H1 (cell line): Measurements from ENCODE around the gene LURAP1L. TPM values are rescaled to one million over a fixed set of nuclear protein-coding genes. Genes with fewer than 3 reads are reported as not detected.

Experiments used
- CTCF ChIA-PET: fragments of 300-600 bp; sonication (Branson Sonifier 250); formaldehyde crosslinking; loops from one replicate; lab custom pipeline; 2021; ENCODE audit not compliant: partially characterized antibody; lab: Charles Lee
- POLR2A ChIA-PET: fragments of 300-600 bp; sonication (Branson Sonifier 250); formaldehyde crosslinking; loops from one replicate; lab custom pipeline; 2021; ENCODE audit warnings: inconsistent platforms; ENCODE audit not compliant: partially characterized antibody; lab: Charles Lee
- DNase-seq, 2 experiments: peaks; one replicate each; pipeline versions ENCODE4 v3.0.0 to v3.0.0-alpha.2; 2010 to 2022; ENCODE audit warnings: low spot score in 2 of 2, low read depth in 1 of 2, mixed read lengths in 1 of 2
- FAIRE-seq: peaks from 2 replicates; lab custom pipeline; 2011; peaks lifted over from hg19 to GRCh38; lab: Jason Lieb, UNC
- H2AFZ ChIP-seq: 2 replicates; pipeline ENCODE4 v1.8.1; 2012; ENCODE audit warnings: low read length, inconsistent platforms
- H2AK5ac ChIP-seq: 2 replicates; pipeline ENCODE4 v1.6.1; 2013; ENCODE audit warnings: low read depth, low read length
- H2BK120ac ChIP-seq: replicated peaks from 2 replicates; pipeline ENCODE3; 2013; ENCODE audit warnings: low read depth, low read length, inconsistent platforms
- H2BK12ac ChIP-seq: 2 replicates; pipeline ENCODE4 v1.6.1; 2013; ENCODE audit warnings: low read depth, low read length
- H2BK15ac ChIP-seq: 2 replicates; pipeline ENCODE4 v1.6.1; 2013; ENCODE audit warnings: low read length
- H2BK20ac ChIP-seq: 2 replicates; pipeline ENCODE4 v1.6.1; 2013; ENCODE audit warnings: low read length
- H2BK5ac ChIP-seq: 2 replicates; pipeline ENCODE4 v1.6.1; 2013; ENCODE audit warnings: low read depth, low read length
- H3K14ac ChIP-seq: 2 replicates; pipeline ENCODE4 v1.6.1; 2013; ENCODE audit warnings: inconsistent platforms; ENCODE audit not compliant: insufficient read length
- H3K18ac ChIP-seq: 2 replicates; pipeline ENCODE4 v1.6.1; 2013; ENCODE audit warnings: low read length; ENCODE audit errors: extremely low read depth
- H3K23ac ChIP-seq: 2 replicates; pipeline ENCODE4 v1.6.1; 2013; ENCODE audit warnings: inconsistent platforms; ENCODE audit not compliant: insufficient read length
- H3K23me2 ChIP-seq: 2 replicates; pipeline ENCODE4 v1.6.1; 2013; ENCODE audit warnings: low read depth, low read length
- H3K27ac ChIP-seq: 2 replicates; pipeline ENCODE4 v1.6.1; 2011; ENCODE audit warnings: low read depth, low read length, inconsistent platforms
- H3K27me3 ChIP-seq, 4 experiments: replicated peaks in 1 of 4; 1 replicate in 1 of 4; 2 replicates in 3 of 4; pipeline versions ENCODE4 v1.6.1 to v1.8.1; 2011 to 2013; ENCODE audit warnings: low read length in 3 of 4, mild to moderate bottlenecking in 3 of 4, inconsistent platforms in 2 of 4, mixed read lengths in 2 of 4, moderate library complexity in 1 of 4; ENCODE audit not compliant: control insufficient read depth in 3 of 4, insufficient read depth in 3 of 4; ENCODE audit errors: extremely low read depth in 1 of 4
- H3K36me3 ChIP-seq, 4 experiments: 2 replicates each; pipeline versions ENCODE4 v1.6.1 to v1.8.1; 2011 to 2013; ENCODE audit warnings: mild to moderate bottlenecking in 4 of 4, low read length in 3 of 4, moderate library complexity in 2 of 4, control low read depth in 1 of 4, inconsistent platforms in 1 of 4; ENCODE audit not compliant: insufficient read depth in 4 of 4, control insufficient read depth in 2 of 4
- H3K4ac ChIP-seq: replicated peaks from 2 replicates; pipeline ENCODE3; 2013; ENCODE audit warnings: low read length, low read depth, mixed read lengths, inconsistent platforms; ENCODE audit not compliant: insufficient read length
- H3K4me1 ChIP-seq, 4 experiments: replicated peaks in 1 of 4; 1 replicate in 1 of 4; 2 replicates in 3 of 4; pipeline versions ENCODE4 v1.6.1 to v1.8.1; 2011 to 2013; ENCODE audit warnings: low read length in 3 of 4, inconsistent platforms in 2 of 4, mixed read lengths in 1 of 4; ENCODE audit not compliant: insufficient read depth in 4 of 4, control insufficient read depth in 3 of 4
- H3K4me2 ChIP-seq, 2 experiments: 2 replicates each; pipeline versions ENCODE4 v1.6.1 to v1.8.1; 2011 to 2013; ENCODE audit warnings: low read depth in 2 of 2, low read length in 2 of 2, control low read depth in 1 of 2, inconsistent platforms in 1 of 2, mild to moderate bottlenecking in 1 of 2; ENCODE audit not compliant: insufficient read depth in 1 of 2
- H3K4me3 ChIP-seq, 4 experiments: fragments of 200-600, 300-600 bp in 1 of 4; sonication (generic), shearing (Covaris generic), sonication (Bioruptor Twin) in 1 of 4; 2 replicates each; pipeline versions ENCODE4 v1.5.1 to v1.8.1; 2011 to 2016; ENCODE audit warnings: low read length in 4 of 4, low read depth in 3 of 4, control low read depth in 2 of 4, inconsistent platforms in 2 of 4, mild to moderate bottlenecking in 2 of 4, mixed read lengths in 1 of 4, moderate library complexity in 1 of 4; ENCODE audit not compliant: insufficient read depth in 2 of 4; ENCODE audit errors: extremely low read depth in 1 of 4
- H3K56ac ChIP-seq: replicated peaks from 2 replicates; pipeline ENCODE3; 2013; ENCODE audit warnings: low read depth, mild to moderate bottlenecking, mixed read lengths, low read length, inconsistent platforms; ENCODE audit not compliant: insufficient read length
- H3K79me1 ChIP-seq: 2 replicates; pipeline ENCODE4 v1.6.1; 2013; ENCODE audit warnings: low read depth, low read length, control low read depth
- H3K79me2 ChIP-seq, 2 experiments: 2 replicates each; pipeline versions ENCODE4 v1.6.1 to v1.8.1; 2012 to 2013; ENCODE audit warnings: low read length in 2 of 2, mild to moderate bottlenecking in 2 of 2, inconsistent platforms in 1 of 2; ENCODE audit not compliant: insufficient read depth in 2 of 2, control insufficient read depth in 1 of 2
- H3K9ac ChIP-seq, 4 experiments: replicated peaks in 1 of 4; 1 replicate in 1 of 4; 2 replicates in 3 of 4; pipeline versions ENCODE4 v1.6.1 to v1.8.1; 2011 to 2013; ENCODE audit warnings: low read depth in 3 of 4, low read length in 3 of 4, control low read depth in 2 of 4, mild to moderate bottlenecking in 2 of 4, moderate library complexity in 2 of 4, inconsistent platforms in 1 of 4; ENCODE audit errors: extremely low read depth in 1 of 4
- H3K9me3 ChIP-seq, 2 experiments: 2 replicates each; pipeline versions ENCODE4 v1.6.1 to v1.8.1; 2012 to 2013; ENCODE audit warnings: mild to moderate bottlenecking in 2 of 2, moderate library complexity in 2 of 2, control low read depth in 1 of 2, inconsistent platforms in 1 of 2, low read depth in 1 of 2, low read length in 1 of 2, mixed read lengths in 1 of 2; ENCODE audit not compliant: insufficient read depth in 2 of 2
- H4K20me1 ChIP-seq, 2 experiments: replicated peaks in 1 of 2; 2 replicates each; pipeline versions ENCODE3 to v1.8.1; 2011 to 2013; ENCODE audit warnings: inconsistent platforms in 2 of 2, low read length in 2 of 2, mild to moderate bottlenecking in 1 of 2; ENCODE audit not compliant: insufficient read depth in 2 of 2, control insufficient read depth in 1 of 2
- H4K5ac ChIP-seq: 2 replicates; pipeline ENCODE4 v1.6.1; 2013; ENCODE audit warnings: low read length, low read depth, mixed read lengths, inconsistent platforms; ENCODE audit not compliant: insufficient read length
- H4K8ac ChIP-seq: 2 replicates; pipeline ENCODE4 v1.8.0; 2013; ENCODE audit warnings: mild to moderate bottlenecking, moderate library complexity, low read length, inconsistent platforms; ENCODE audit not compliant: insufficient read depth; ENCODE audit errors: extremely low read depth
- H4K91ac ChIP-seq: replicated peaks from 2 replicates; pipeline ENCODE3; 2013; ENCODE audit warnings: low read length, mixed read lengths, inconsistent platforms; ENCODE audit not compliant: insufficient read length
- ATF3 ChIP-seq: IDR thresholded peaks from 2 replicates; pipeline ENCODE4 v1.6.1; 2011; ENCODE audit warnings: low read depth, mild to moderate bottlenecking, low read length; ENCODE audit not compliant: insufficient read depth
- CEBPB ChIP-seq: IDR thresholded peaks from 2 replicates; pipeline ENCODE4 v1.6.1; 2012; ENCODE audit warnings: low read depth, low read length
- CHD1 ChIP-seq: IDR thresholded peaks from 2 replicates; pipeline ENCODE4 v1.6.1; 2012; ENCODE audit warnings: low read depth, low read length, improper control_type of control experiment
- CHD2 ChIP-seq: IDR thresholded peaks from 2 replicates; pipeline ENCODE4 v1.6.1; 2012; ENCODE audit warnings: low read length, improper control_type of control experiment
- CREB1 ChIP-seq: IDR thresholded peaks from 2 replicates; pipeline ENCODE4 v1.6.1; 2012; ENCODE audit warnings: inconsistent platforms
- EGR1 ChIP-seq: IDR thresholded peaks from 2 replicates; pipeline ENCODE4 v1.6.1; 2011; ENCODE audit warnings: low read depth, low read length, borderline replicate concordance
- JUND ChIP-seq: IDR thresholded peaks from 2 replicates; pipeline ENCODE4 v1.6.1; 2011; ENCODE audit warnings: mild to moderate bottlenecking, improper control_type of control experiment, low read length
- KDM4A ChIP-seq: IDR thresholded peaks from one replicate; pipeline ENCODE4 v1.7.1; 2012; ENCODE audit warnings: low read depth, mild to moderate bottlenecking, moderate library complexity, low read length, inconsistent platforms; ENCODE audit not compliant: severe bottlenecking
- MAFK ChIP-seq: IDR thresholded peaks from 2 replicates; pipeline ENCODE4 v1.6.1; 2012; ENCODE audit warnings: low read depth, mild to moderate bottlenecking, improper control_type of control experiment, low read length
- NANOG ChIP-seq: IDR thresholded peaks from 2 replicates; pipeline ENCODE4 v1.6.1; 2011; ENCODE audit warnings: low read length, low read depth, mild to moderate bottlenecking, inconsistent platforms; ENCODE audit not compliant: insufficient read depth, poor library complexity, severe bottlenecking
- POU5F1 ChIP-seq: IDR thresholded peaks from 2 replicates; pipeline ENCODE4 v1.6.1; 2011; ENCODE audit warnings: low read depth, mild to moderate bottlenecking, low read length, moderate library complexity
- RXRA ChIP-seq: IDR thresholded peaks from 2 replicates; pipeline ENCODE4 v1.6.1; 2011; ENCODE audit warnings: low read depth, mild to moderate bottlenecking, low read length, moderate library complexity; ENCODE audit not compliant: insufficient read depth
- SP1 ChIP-seq: IDR thresholded peaks from 2 replicates; pipeline ENCODE4 v1.6.1; 2011; ENCODE audit warnings: low read depth, low read length
- TBP ChIP-seq: IDR thresholded peaks from 2 replicates; pipeline ENCODE4 v1.6.1; 2011; ENCODE audit warnings: low read depth, low read length, improper control_type of control experiment
- WGBS, 2 experiments: shearing (Covaris generic) in 1 of 2; methylation state at CpG; one replicate each; pipeline versions ENCODE4 v1.1.6 to v1.1.7; 2013 to 2015; ENCODE audit warnings: low lambda C conversion rate in 2 of 2, mixed read lengths in 2 of 2, inconsistent platforms in 1 of 2, low coverage in 1 of 2, missing lambda C conversion rate in 1 of 2; ENCODE audit not compliant: insufficient replicate concordance in 2 of 2, insufficient coverage in 1 of 2, insufficient read length in 1 of 2; ENCODE audit errors: extremely low coverage in 1 of 2, missing lambda C conversion rate in 1 of 2; 5-methylcytosine and 5-hydroxymethylcytosine counted together
- polyA plus RNA-seq, 7 experiments: library from polyadenylated mRNA; depleted of rRNA in 3 of 7; stranded (reverse) in 5 of 7; unstranded in 2 of 7; fragments of >200 nt in 5 of 7; fragments of 200-250 nt in 2 of 7; gene quantifications; 1 replicate in 5 of 7; 2 replicates in 1 of 7; 4 replicates in 1 of 7; pipeline versions ENCODE4 v1.2.1 to v1.2.3, GENCODE V29; 2011 to 2013; ENCODE audit warnings: missing spikeins in 2 of 7, mixed read lengths in 2 of 7
- total RNA-seq: library from RNA; stranded (reverse); fragmentation: NEBNext Ultra II Directional; extraction: Animal tissue kit (Norgen Biotek cat#: 25700); gene quantifications from 2 replicates; pipeline ENCODE4 v1.2.1, GENCODE V29; 2021

Gene LURAP1L
- total and polyA plus RNA-seq, 2 of the 8 experiments (the other 6 are each of a cell fraction or from before 2014, with no cell fraction given), result 0.63 to 1.2 TPM

- H3K27ac ChIP-seq, result no peak overlapping the region
- no peaks in the 10 kb centered on the region for H3K27me3 ChIP-seq
- no peak overlapping the region for H2BK15ac ChIP-seq
- ChIA-PET CTCF (interaction anchor here (0.6 kb wide), 1 partner anchor 116 kb away, joined by 4 read pairs; no protein-coding TSS in a partner anchor), POLR2A (no interaction called here)
- no peak overlapping the region for H3K14ac ChIP-seq
- no peak overlapping the region for H2BK120ac ChIP-seq
- no peak overlapping the region for H3K56ac ChIP-seq
- H3K23ac ChIP-seq, result no peak overlapping the region
- H4K20me1 ChIP-seq, result no peaks in the 10 kb centered on the region
- no peaks in the 10 kb centered on the region for H3K36me3 ChIP-seq
- H3K4me1 ChIP-seq, result no peaks in the 10 kb centered on the region; a peak in 1 of 7 replicates
- no peaks in the 10 kb centered on the region for H3K79me2 ChIP-seq
- H2BK5ac ChIP-seq, result no peak overlapping the region
- no peak overlapping the region for H3K9ac ChIP-seq
- no peaks in the 10 kb centered on the region for H3K9me3 ChIP-seq
- no peak overlapping the region for H4K5ac ChIP-seq
- FAIRE-seq (no peak), DNase-seq (no peak)
- H3K79me1 ChIP-seq, result no peaks in the 10 kb centered on the region
- 89% methylated on average over 1 of the region's 1 CpG; no CpG with 5 or more reads in 1 of the 2 experiments for WGBS, 2 experiments
- no peak overlapping the region for H3K4me3 ChIP-seq
- no peak overlapping the region for H4K8ac ChIP-seq
- H4K91ac ChIP-seq, result no peak overlapping the region
- H2AFZ ChIP-seq, result no peak overlapping the region
- no peak overlapping the region for H3K4me2 ChIP-seq
- H2BK12ac ChIP-seq, result no peak overlapping the region
- H2BK20ac ChIP-seq, result no peak overlapping the region
- no peak overlapping the region for H3K18ac ChIP-seq
- no peak overlapping the region for H2AK5ac ChIP-seq
- no peaks in the 10 kb centered on the region for H3K23me2 ChIP-seq
- no peak overlapping the region for H3K4ac ChIP-seq
- TF ChIP-seq POU5F1 (no peak), CEBPB (no peak), ATF3 (no peak), RXRA (no peak), EGR1 (no peak), JUND (no peak), CHD2 (no peak), MAFK (no peak), CREB1 (no peak), KDM4A (no peak), NANOG (no peak), CHD1 (no peak), TBP (no peak), SP1 (no peak)
These were observed 10.7 kb upstream of the LURAP1L start for GRCh38 chr9:12764150-12764549.
